MV-4-11 (cell line): ENCODE measurements around the gene URB1.
"Not testable (repeated sequence)": the region's sequence is repeated elsewhere in the genome, so short reads cannot be mapped to it uniquely, and the experiment has no call there.

Experiments used
- DNase-seq: peaks from one replicate; lab custom pipeline; 2025; lab: John Stamatoyannopoulos, UW

The URB1 gene

GRCh38 chr21:32392880-32393676, at the start of gene URB1:
Gene URB1 (minus strand): TSS chr21:32393012. CDS start chr21:32392910, 102 bp downstream.
- DNase-seq: peak; percentile 84

GRCh38 chr21:32437729-32438128, 44.9 kb upstream of the URB1 start:
- no peak for DNase-seq

- DNase-seq: not testable (repeated sequence)
Observed at GRCh38 chr21:32432982-32433660, 40.3 kb upstream of the URB1 start.

- DNase-seq: no peak
Observed at GRCh38 chr21:32427958-32428623, 35.3 kb upstream of the URB1 start.

GRCh38 chr21:32426592-32427051, 33.8 kb upstream of the URB1 start:
- DNase-seq: no peak

GRCh38 chr21:32426066-32426465, 33.3 kb upstream of the URB1 start:
- DNase-seq: no peak

- DNase-seq: no peak
Observed at GRCh38 chr21:32425628-32426027, 32.8 kb upstream of the URB1 start.

- DNase-seq: peak; percentile 31
Observed at GRCh38 chr21:32424674-32425073, 31.9 kb upstream of the URB1 start.

- no peak for DNase-seq
Observed at GRCh38 chr21:32424191-32424535, 31.4 kb upstream of the URB1 start.

GRCh38 chr21:32423320-32424190, 30.7 kb upstream of the URB1 start:
- no peak for DNase-seq

- DNase-seq: no peak
Observed at GRCh38 chr21:32422064-32422463, 29.3 kb upstream of the URB1 start.

GRCh38 chr21:32418146-32418545, 25.3 kb upstream of the URB1 start:
- DNase-seq: no peak

GRCh38 chr21:32415451-32416398, 22.9 kb upstream of the URB1 start:
- DNase-seq: no peak

GRCh38 chr21:32414579-32415358, 22.0 kb upstream of the URB1 start:
- no peak for DNase-seq

GRCh38 chr21:32413697-32414578, 21.1 kb upstream of the URB1 start:
- DNase-seq: no peak

- no peak for DNase-seq
Observed at GRCh38 chr21:32413015-32413504, 20.2 kb upstream of the URB1 start.

- DNase-seq: no peak
Observed at GRCh38 chr21:32412162-32413014, 19.6 kb upstream of the URB1 start, which contains the start of gene EVA1C. Gene EVA1C (plus strand): TSS chr21:32412706. CDS start chr21:32412854, 148 bp downstream.
